Bronchial epithelial cell (primary cell): ENCODE data around the gene GABARAPL2. TPM values are rescaled to one million over a fixed set of nuclear protein-coding genes. Genes with fewer than 3 reads are reported as not detected.
A peak's percentile ranks its signal among the peaks of the same experiment; 100 is the strongest.

Experiments
- DNase-seq: peaks from one replicate; pipeline ENCODE4 v3.0.0-alpha.2; 2010; ENCODE audit warnings: low read depth
- FAIRE-seq: peaks from 2 replicates; lab custom pipeline; 2011; peaks lifted over from hg19 to GRCh38; lab: Jason Lieb, UNC
- H3K27me3 ChIP-seq: 2 replicates; pipeline ENCODE4 v1.5.1; 2011; ENCODE audit warnings: low read length; ENCODE audit not compliant: control insufficient read depth, insufficient read depth
- H3K36me3 ChIP-seq: 2 replicates; pipeline ENCODE4 v1.5.1; 2011; ENCODE audit warnings: low read length; ENCODE audit not compliant: control insufficient read depth, insufficient read depth
- H3K4me3 ChIP-seq: 2 replicates; pipeline ENCODE4 v1.5.1; 2011; ENCODE audit warnings: mild to moderate bottlenecking, low read depth, low read length, control low read depth
- CTCF ChIP-seq: IDR thresholded peaks from 2 replicates; pipeline ENCODE4 v1.5.1; 2011; ENCODE audit warnings: mild to moderate bottlenecking, moderate library complexity, low read length, control low read depth, inconsistent platforms; ENCODE audit not compliant: insufficient read depth, severe bottlenecking
- total RNA-seq: library from RNA; depleted of rRNA; stranded (reverse); fragments of >200 nt; gene quantifications from 2 replicates; pipeline ENCODE4 v1.2.1, GENCODE V29; 2014

Gene GABARAPL2
- total RNA-seq, 1 donor from 2014 or later: 27.6 TPM

GRCh38 chr16:75618780-75619179, 52.6 kb downstream of the GABARAPL2 start:
- DNase-seq: no peak
- FAIRE-seq: no peak
- H3K27me3 ChIP-seq: no peaks in the 10 kb centered on the region
- no peak for TF ChIP-seq CTCF
- H3K36me3 ChIP-seq: peaks cover 16% of the 10 kb centered on the region
- H3K4me3 ChIP-seq: no peak overlapping the region

- no peak overlapping the region for H3K4me3 ChIP-seq
- no peak for TF ChIP-seq CTCF
- no peaks in the 10 kb centered on the region for H3K27me3 ChIP-seq
- DNase-seq: no peak
- peaks cover 16% of the 10 kb centered on the region for H3K36me3 ChIP-seq
- no peak for FAIRE-seq
These were observed 54.4 kb downstream of the GABARAPL2 start for GRCh38 chr16:75620326-75621169.

GRCh38 chr16:75621170-75621477, 54.9 kb downstream of the GABARAPL2 start:
- Histone ChIP-seq H3K36me3 (peaks cover 15% of the 10 kb centered on the region), H3K4me3 (no peak overlapping the region), H3K27me3 (no peaks in the 10 kb centered on the region)
- FAIRE-seq (no peak), DNase-seq (peak; percentile 51)
- peak; percentile 46 for TF ChIP-seq CTCF

GRCh38 chr16:75622761-75623605, 56.8 kb downstream of the GABARAPL2 start, which contains the start of gene ADAT1:
Gene ADAT1 (minus strand): TSS chr16:75623281. CDS start chr16:75620799, 2,482 bp downstream.
- Histone ChIP-seq H3K27me3 (no peaks in the 10 kb centered on the region), H3K4me3 (peak within 1 kb of the TSS; percentile 85), H3K36me3 (peaks cover 10% of the 10 kb centered on the region)
- no peak for TF ChIP-seq CTCF
- DNase-seq: peak; percentile 94
- no peak for FAIRE-seq

- Histone ChIP-seq H3K36me3 (peaks cover 20% of the 10 kb centered on the region), H3K27me3 (no peaks in the 10 kb centered on the region), H3K4me3 (no peak overlapping the region)
- FAIRE-seq: no peak
- TF ChIP-seq CTCF: no peak
- peak; percentile 71 for DNase-seq
These were observed 58.7 kb downstream of the GABARAPL2 start for GRCh38 chr16:75624921-75625334.
